Measurements from ENCODE around the gene DNAJC8.

Gene DNAJC8

GRCh38 chr1:28170001-28170596 is 62.7 kb downstream of the DNAJC8 start:
- DNase-seq = no peak

GRCh38 chr1:28163496-28164161 is 69.2 kb downstream of the DNAJC8 start:
- no peak for DNase-seq

- no peak for DNase-seq
Observed at GRCh38 chr1:28162151-28162550, 70.7 kb downstream of the DNAJC8 start.

GRCh38 chr1:28161751-28162150 is 71.1 kb downstream of the DNAJC8 start:
- no peak for DNase-seq

DNA sequence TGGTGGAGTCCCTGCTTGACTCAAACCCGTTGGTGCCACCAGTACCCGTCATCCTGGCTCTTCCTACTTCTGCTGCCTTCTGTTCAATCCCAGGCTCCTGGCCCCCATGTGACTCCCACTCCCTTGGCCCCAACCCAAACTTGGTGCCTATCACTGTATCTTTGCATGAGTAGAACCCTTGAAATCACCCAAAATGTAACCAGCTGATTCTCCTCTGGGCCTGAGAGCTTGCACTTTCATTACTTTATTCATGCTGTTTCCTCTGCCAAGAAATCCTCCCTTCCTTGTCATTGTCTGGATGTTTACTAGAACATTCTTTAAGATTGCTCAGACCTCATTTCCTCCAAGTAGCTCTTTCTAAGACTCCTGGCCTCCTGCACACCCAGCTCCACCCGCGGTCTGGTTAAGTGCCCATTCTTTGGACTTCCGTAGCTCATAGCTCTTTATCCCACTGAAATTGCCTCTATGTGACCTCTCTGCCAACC is 72.0 kb downstream of the DNAJC8 start:
- no peak for DNase-seq

GRCh38 chr1:28159680-28160079 is 73.1 kb downstream of the DNAJC8 start:
- DNase-seq = no peak

GRCh38 chr1:28159243-28159642 is 73.6 kb downstream of the DNAJC8 start:
- no peak for DNase-seq

DNA sequence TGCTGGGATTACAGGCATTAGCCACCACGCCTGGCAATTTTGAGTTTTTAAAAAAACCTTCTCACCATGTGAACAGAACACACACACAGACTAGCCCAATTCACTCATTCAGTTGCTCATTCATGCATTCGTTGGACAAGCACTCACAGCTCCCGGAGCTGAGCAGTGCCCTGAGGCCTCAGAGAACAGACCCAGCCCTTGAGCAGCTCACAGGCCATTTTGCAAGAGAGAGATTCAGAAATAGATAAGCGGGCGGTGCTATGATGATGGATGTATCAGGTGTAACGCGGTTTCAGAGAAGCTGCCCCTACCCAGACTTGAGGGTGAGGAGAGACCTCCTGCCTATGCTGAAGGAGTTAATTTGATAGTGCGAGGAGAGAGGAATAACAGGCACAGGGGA is 74.9 kb downstream of the DNAJC8 start:
- no peak for DNase-seq

DNA sequence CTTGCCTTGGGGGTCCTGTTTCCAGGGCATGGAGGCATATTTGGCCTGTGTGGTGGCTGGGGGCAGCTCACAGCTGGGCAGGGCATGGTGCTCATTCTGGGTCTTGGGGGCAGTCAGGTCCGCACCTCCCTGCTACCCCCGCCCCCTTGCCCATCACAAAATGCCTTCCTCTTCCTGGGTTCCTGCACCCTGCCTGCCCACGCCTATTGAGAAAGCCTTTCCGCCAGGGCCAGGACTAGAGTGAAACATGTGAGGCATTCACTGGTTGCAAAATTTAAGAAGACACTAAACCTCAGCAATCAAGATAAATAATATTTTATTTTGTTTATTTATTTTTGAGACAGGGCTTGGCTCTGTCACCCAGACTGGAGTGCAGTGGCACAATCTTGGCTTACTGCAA is 76.0 kb downstream of the DNAJC8 start:
- DNase-seq = no peak

DNA sequence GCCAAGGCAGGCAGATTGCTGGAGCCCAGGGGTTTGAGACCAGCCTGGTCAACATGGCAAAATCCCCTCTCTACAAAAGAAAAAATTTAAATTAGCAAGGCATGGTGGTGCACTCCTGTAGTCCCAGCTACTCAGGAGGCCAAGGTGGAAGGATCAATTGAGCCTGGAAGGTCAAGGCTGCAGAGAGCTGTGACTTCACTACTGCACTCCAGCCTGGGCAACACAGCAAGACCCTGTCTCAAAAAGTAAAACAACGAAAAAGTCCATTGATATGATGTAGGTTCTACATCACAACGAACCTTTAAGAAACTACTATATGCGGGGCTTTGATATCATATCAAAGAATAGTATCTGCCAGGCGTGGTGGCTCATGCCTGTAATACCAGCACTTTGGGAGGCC is 77.2 kb downstream of the DNAJC8 start:
- DNase-seq = no peak

DNA sequence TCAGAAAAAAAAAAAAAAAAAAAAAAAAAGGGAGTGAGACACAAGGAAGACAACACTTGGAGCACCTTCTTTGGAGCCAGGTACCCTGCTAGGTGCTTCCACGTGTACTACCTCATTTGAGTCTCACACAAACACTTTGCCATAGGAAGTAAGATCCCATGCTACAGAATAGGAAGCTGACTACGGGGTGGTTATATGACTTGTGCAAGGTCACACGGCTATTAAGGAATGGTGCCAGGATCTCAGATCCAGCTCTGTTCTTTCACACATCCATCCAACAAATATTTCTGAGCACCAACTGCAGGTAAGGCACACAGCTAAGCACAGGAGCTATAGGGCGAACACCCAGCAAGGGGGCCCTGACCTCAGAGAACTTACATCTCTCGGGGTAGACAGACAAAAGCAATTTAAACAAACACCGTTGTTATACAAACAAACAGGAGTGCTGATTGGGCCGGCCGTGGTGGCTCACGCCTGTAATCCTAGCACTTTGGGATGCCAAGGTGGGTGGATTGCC is 78.7 kb downstream of the DNAJC8 start:
- no peak for DNase-seq

All from effector CD8-positive, alpha-beta T cell (primary cell).